ENCODE results near the gene UFD1. TPM values are rescaled to one million over a fixed set of nuclear protein-coding genes. Genes with fewer than 3 reads are reported as not detected.

UFD1 gene
- total and polyA plus RNA-seq, 2 of the 13 experiments (the other 11 are each of a cell fraction or from before 2014, with no cell fraction given), result 47.9 to 51.1 TPM

DNA sequence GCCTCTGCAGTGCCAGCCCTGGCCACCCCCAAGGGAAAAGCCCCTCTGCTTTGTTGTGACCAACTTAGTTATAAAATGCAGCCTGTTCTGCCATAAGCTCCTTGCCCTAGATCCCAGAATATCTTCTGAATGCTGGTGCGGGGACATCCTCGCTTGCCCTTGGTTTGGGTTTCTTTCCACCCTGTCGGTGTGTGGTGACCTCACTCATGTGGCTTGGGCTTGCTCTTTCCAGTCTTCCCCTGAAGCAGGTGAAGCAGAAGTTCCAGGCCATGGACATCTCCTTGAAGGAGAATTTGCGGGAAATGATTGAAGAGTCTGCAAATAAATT is 28.5 kb upstream of the UFD1 start:
- whole genome bisulfite sequencing (ENCODE audit: low lambda C conversion rate), result 98% methylated on average over 4 of the region's 4 CpGs
- BruUV-seq (replicated peaks), result no TSS peak
- peaks cover 3 to 37% of the 10 kb centered on the region in 2 experiments for H3K36me3 ChIP-seq (replicated peaks in 1 of 2; ENCODE audit: control insufficient read depth in 1 of 2, insufficient read depth in 2 of 2, low read length in 2 of 2)

More for the DNA sequence above, 28.5 kb upstream of the UFD1 start:
- TF ChIP-seq, protein P1, sequence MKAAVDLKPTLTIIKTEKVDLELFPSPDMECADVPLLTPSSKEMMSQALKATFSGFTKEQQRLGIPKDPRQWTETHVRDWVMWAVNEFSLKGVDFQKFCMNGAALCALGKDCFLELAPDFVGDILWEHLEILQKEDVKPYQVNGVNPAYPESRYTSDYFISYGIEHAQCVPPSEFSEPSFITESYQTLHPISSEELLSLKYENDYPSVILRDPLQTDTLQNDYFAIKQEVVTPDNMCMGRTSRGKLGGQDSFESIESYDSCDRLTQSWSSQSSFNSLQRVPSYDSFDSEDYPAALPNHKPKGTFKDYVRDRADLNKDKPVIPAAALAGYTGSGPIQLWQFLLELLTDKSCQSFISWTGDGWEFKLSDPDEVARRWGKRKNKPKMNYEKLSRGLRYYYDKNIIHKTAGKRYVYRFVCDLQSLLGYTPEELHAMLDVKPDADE (CRISPR knock-in tag; IDR thresholded peaks at IDR 0.05), result no peak
- no peak for TF ChIP-seq FOXO4 (CRISPR knock-in tag; conservative IDR thresholded peaks at IDR 0.05)
- TF ChIP-seq FOXP1 (IDR thresholded peaks at IDR 0.05), result no peak
- TF ChIP-seq FOXP1 (CRISPR knock-in tag; IDR thresholded peaks at IDR 0.05), result no peak
- no peak for TF ChIP-seq ELF3 (CRISPR knock-in tag; IDR thresholded peaks at IDR 0.05)
- TF ChIP-seq GABPA (IDR thresholded peaks at IDR 0.05; ENCODE audit: low read depth, low read length), result no peak
- TF ChIP-seq GABPA (CRISPR knock-in tag; IDR thresholded peaks at IDR 0.05; ENCODE audit: low read depth), result no peak
- TF ChIP-seq ZNF460 (CRISPR knock-in tag; IDR thresholded peaks at IDR 0.05; ENCODE audit: borderline replicate concordance), result no peak
- TF ChIP-seq, protein P2, sequence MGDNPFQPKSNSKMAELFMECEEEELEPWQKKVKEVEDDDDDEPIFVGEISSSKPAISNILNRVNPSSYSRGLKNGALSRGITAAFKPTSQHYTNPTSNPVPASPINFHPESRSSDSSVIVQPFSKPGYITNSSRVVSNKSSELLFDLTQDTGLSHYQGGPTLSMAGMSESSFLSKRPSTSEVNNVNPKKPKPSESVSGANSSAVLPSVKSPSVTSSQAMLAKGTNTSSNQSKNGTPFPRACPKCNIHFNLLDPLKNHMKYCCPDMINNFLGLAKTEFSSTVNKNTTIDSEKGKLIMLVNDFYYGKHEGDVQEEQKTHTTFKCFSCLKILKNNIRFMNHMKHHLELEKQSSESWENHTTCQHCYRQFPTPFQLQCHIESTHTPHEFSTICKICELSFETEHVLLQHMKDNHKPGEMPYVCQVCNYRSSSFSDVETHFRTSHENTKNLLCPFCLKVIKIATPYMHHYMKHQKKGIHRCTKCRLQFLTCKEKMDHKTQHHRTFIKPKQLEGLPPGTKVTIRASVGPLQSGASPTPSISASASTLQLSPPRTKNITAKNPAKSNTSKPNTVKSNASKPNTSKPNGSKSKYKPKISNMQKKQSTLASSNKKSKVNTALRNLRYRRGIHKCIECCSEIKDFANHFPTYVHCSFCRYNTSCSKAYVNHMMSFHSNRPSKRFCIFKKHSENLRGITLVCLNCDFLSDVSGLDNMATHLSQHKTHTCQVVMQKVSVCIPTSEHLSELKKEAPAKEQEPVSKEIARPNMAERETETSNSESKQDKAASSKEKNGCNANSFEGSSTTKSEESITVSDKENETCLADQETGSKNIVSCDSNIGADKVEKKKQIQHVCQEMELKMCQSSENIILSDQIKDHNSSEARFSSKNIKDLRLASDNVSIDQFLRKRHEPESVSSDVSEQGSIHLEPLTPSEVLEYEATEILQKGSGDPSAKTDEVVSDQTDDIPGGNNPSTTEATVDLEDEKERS (CRISPR knock-in tag; IDR thresholded peaks at IDR 0.05), result no peak
- TF ChIP-seq JDP2 (CRISPR knock-in tag; IDR thresholded peaks at IDR 0.05; ENCODE audit: borderline replicate concordance), result no peak
- TF ChIP-seq SMARCE1 (IDR thresholded peaks at IDR 0.05; ENCODE audit: borderline replicate concordance), result no peak
- H3K4me3 ChIP-seq (replicated peaks in 1 of 3; ENCODE audit: insufficient read depth in 1 of 3, low read depth in 2 of 3, low read length in 3 of 3), result no peak overlapping the region
- in situ Hi-C loops (cut with HindIII; ENCODE audit: extremely low pct_ligation_motif_present, low pct_unique_long_range_greater_than_20kb) (no loop called here), intact Hi-C loops (cut with micrococcal nuclease; ENCODE audit: unreplicated experiment) (no loop called here)
- H2AFZ ChIP-seq (ENCODE audit: low read length), result no peak overlapping the region
- no peak overlapping the region for H3K27ac ChIP-seq (ENCODE audit: extremely low read length, insufficient read depth, low read length)
- no peaks in the 10 kb centered on the region for H3K79me2 ChIP-seq (ENCODE audit: insufficient read depth, low read length)
- no peak for ATAC-seq
- H3K4me1 ChIP-seq (ENCODE audit: insufficient read depth, low read length), result no peaks in the 10 kb centered on the region
- H3K9ac ChIP-seq (ENCODE audit: insufficient read depth, low read depth, low read length), result no peak overlapping the region
- no peak overlapping the region for H3K4me2 ChIP-seq (ENCODE audit: low read depth, low read length)
- H3K9me3 ChIP-seq (ENCODE audit: low read length), result no peaks in the 10 kb centered on the region
- FAIRE-seq, result no peak
- no peaks in the 10 kb centered on the region for H4K20me1 ChIP-seq (ENCODE audit: insufficient read depth, low read length)
- POLR2A ChIA-PET, result no interaction called here
- no peak for DNase-seq (ENCODE audit: low spot score)
- H3K27me3 ChIP-seq (ENCODE audit: control insufficient read depth in 1 of 2, insufficient read depth in 2 of 2, low read length in 2 of 2), result no peaks in the 10 kb centered on the region
- CTCF ChIA-PET (ENCODE audit: low intra/inter-chr PET ratio, low total read pairs), result no interaction called here

Data from HepG2 (cell line).